H1 (cell line): ENCODE results near the gene CORIN. TPM values are rescaled to one million over a fixed set of nuclear protein-coding genes. Genes with fewer than 3 reads are reported as not detected.

ENCODE experiments used
- CTCF ChIA-PET: fragments of 300-600 bp; sonication (Branson Sonifier 250); formaldehyde crosslinking; loops from one replicate; lab custom pipeline; 2021; ENCODE audit not compliant: partially characterized antibody; lab: Charles Lee
- POLR2A ChIA-PET: fragments of 300-600 bp; sonication (Branson Sonifier 250); formaldehyde crosslinking; loops from one replicate; lab custom pipeline; 2021; ENCODE audit warnings: inconsistent platforms; ENCODE audit not compliant: partially characterized antibody; lab: Charles Lee
- DNase-seq, 2 experiments: peaks; one replicate each; pipeline versions ENCODE4 v3.0.0 to v3.0.0-alpha.2; 2010 to 2022; ENCODE audit warnings: low spot score in 2 of 2, low read depth in 1 of 2, mixed read lengths in 1 of 2
- FAIRE-seq: peaks from 2 replicates; lab custom pipeline; 2011; peaks lifted over from hg19 to GRCh38; lab: Jason Lieb, UNC
- H2AFZ ChIP-seq: 2 replicates; pipeline ENCODE4 v1.8.1; 2012; ENCODE audit warnings: low read length, inconsistent platforms
- H2AK5ac ChIP-seq: 2 replicates; pipeline ENCODE4 v1.6.1; 2013; ENCODE audit warnings: low read depth, low read length
- H2BK120ac ChIP-seq: replicated peaks from 2 replicates; pipeline ENCODE3; 2013; ENCODE audit warnings: low read depth, low read length, inconsistent platforms
- H2BK12ac ChIP-seq: 2 replicates; pipeline ENCODE4 v1.6.1; 2013; ENCODE audit warnings: low read depth, low read length
- H2BK15ac ChIP-seq: 2 replicates; pipeline ENCODE4 v1.6.1; 2013; ENCODE audit warnings: low read length
- H2BK20ac ChIP-seq: 2 replicates; pipeline ENCODE4 v1.6.1; 2013; ENCODE audit warnings: low read length
- H2BK5ac ChIP-seq: 2 replicates; pipeline ENCODE4 v1.6.1; 2013; ENCODE audit warnings: low read depth, low read length
- H3K14ac ChIP-seq: 2 replicates; pipeline ENCODE4 v1.6.1; 2013; ENCODE audit warnings: inconsistent platforms; ENCODE audit not compliant: insufficient read length
- H3K18ac ChIP-seq: 2 replicates; pipeline ENCODE4 v1.6.1; 2013; ENCODE audit warnings: low read length; ENCODE audit errors: extremely low read depth
- H3K23ac ChIP-seq: 2 replicates; pipeline ENCODE4 v1.6.1; 2013; ENCODE audit warnings: inconsistent platforms; ENCODE audit not compliant: insufficient read length
- H3K23me2 ChIP-seq: 2 replicates; pipeline ENCODE4 v1.6.1; 2013; ENCODE audit warnings: low read depth, low read length
- H3K27ac ChIP-seq: 2 replicates; pipeline ENCODE4 v1.6.1; 2011; ENCODE audit warnings: low read depth, low read length, inconsistent platforms
- H3K27me3 ChIP-seq, 4 experiments: replicated peaks in 1 of 4; 1 replicate in 1 of 4; 2 replicates in 3 of 4; pipeline versions ENCODE4 v1.6.1 to v1.8.1; 2011 to 2013; ENCODE audit warnings: low read length in 3 of 4, mild to moderate bottlenecking in 3 of 4, inconsistent platforms in 2 of 4, mixed read lengths in 2 of 4, moderate library complexity in 1 of 4; ENCODE audit not compliant: control insufficient read depth in 3 of 4, insufficient read depth in 3 of 4; ENCODE audit errors: extremely low read depth in 1 of 4
- H3K36me3 ChIP-seq, 4 experiments: 2 replicates each; pipeline versions ENCODE4 v1.6.1 to v1.8.1; 2011 to 2013; ENCODE audit warnings: mild to moderate bottlenecking in 4 of 4, low read length in 3 of 4, moderate library complexity in 2 of 4, control low read depth in 1 of 4, inconsistent platforms in 1 of 4; ENCODE audit not compliant: insufficient read depth in 4 of 4, control insufficient read depth in 2 of 4
- H3K4ac ChIP-seq: replicated peaks from 2 replicates; pipeline ENCODE3; 2013; ENCODE audit warnings: low read length, low read depth, mixed read lengths, inconsistent platforms; ENCODE audit not compliant: insufficient read length
- H3K4me1 ChIP-seq, 4 experiments: replicated peaks in 1 of 4; 1 replicate in 1 of 4; 2 replicates in 3 of 4; pipeline versions ENCODE4 v1.6.1 to v1.8.1; 2011 to 2013; ENCODE audit warnings: low read length in 3 of 4, inconsistent platforms in 2 of 4, mixed read lengths in 1 of 4; ENCODE audit not compliant: insufficient read depth in 4 of 4, control insufficient read depth in 3 of 4
- H3K4me2 ChIP-seq, 2 experiments: 2 replicates each; pipeline versions ENCODE4 v1.6.1 to v1.8.1; 2011 to 2013; ENCODE audit warnings: low read depth in 2 of 2, low read length in 2 of 2, control low read depth in 1 of 2, inconsistent platforms in 1 of 2, mild to moderate bottlenecking in 1 of 2; ENCODE audit not compliant: insufficient read depth in 1 of 2
- H3K4me3 ChIP-seq, 4 experiments: fragments of 200-600, 300-600 bp in 1 of 4; sonication (generic), shearing (Covaris generic), sonication (Bioruptor Twin) in 1 of 4; 2 replicates each; pipeline versions ENCODE4 v1.5.1 to v1.8.1; 2011 to 2016; ENCODE audit warnings: low read length in 4 of 4, low read depth in 3 of 4, control low read depth in 2 of 4, inconsistent platforms in 2 of 4, mild to moderate bottlenecking in 2 of 4, mixed read lengths in 1 of 4, moderate library complexity in 1 of 4; ENCODE audit not compliant: insufficient read depth in 2 of 4; ENCODE audit errors: extremely low read depth in 1 of 4
- H3K56ac ChIP-seq: replicated peaks from 2 replicates; pipeline ENCODE3; 2013; ENCODE audit warnings: low read depth, mild to moderate bottlenecking, mixed read lengths, low read length, inconsistent platforms; ENCODE audit not compliant: insufficient read length
- H3K79me1 ChIP-seq: 2 replicates; pipeline ENCODE4 v1.6.1; 2013; ENCODE audit warnings: low read depth, low read length, control low read depth
- H3K79me2 ChIP-seq, 2 experiments: 2 replicates each; pipeline versions ENCODE4 v1.6.1 to v1.8.1; 2012 to 2013; ENCODE audit warnings: low read length in 2 of 2, mild to moderate bottlenecking in 2 of 2, inconsistent platforms in 1 of 2; ENCODE audit not compliant: insufficient read depth in 2 of 2, control insufficient read depth in 1 of 2
- H3K9ac ChIP-seq, 4 experiments: replicated peaks in 1 of 4; 1 replicate in 1 of 4; 2 replicates in 3 of 4; pipeline versions ENCODE4 v1.6.1 to v1.8.1; 2011 to 2013; ENCODE audit warnings: low read depth in 3 of 4, low read length in 3 of 4, control low read depth in 2 of 4, mild to moderate bottlenecking in 2 of 4, moderate library complexity in 2 of 4, inconsistent platforms in 1 of 4; ENCODE audit errors: extremely low read depth in 1 of 4
- H3K9me3 ChIP-seq, 2 experiments: 2 replicates each; pipeline versions ENCODE4 v1.6.1 to v1.8.1; 2012 to 2013; ENCODE audit warnings: mild to moderate bottlenecking in 2 of 2, moderate library complexity in 2 of 2, control low read depth in 1 of 2, inconsistent platforms in 1 of 2, low read depth in 1 of 2, low read length in 1 of 2, mixed read lengths in 1 of 2; ENCODE audit not compliant: insufficient read depth in 2 of 2
- H4K20me1 ChIP-seq, 2 experiments: replicated peaks in 1 of 2; 2 replicates each; pipeline versions ENCODE3 to v1.8.1; 2011 to 2013; ENCODE audit warnings: inconsistent platforms in 2 of 2, low read length in 2 of 2, mild to moderate bottlenecking in 1 of 2; ENCODE audit not compliant: insufficient read depth in 2 of 2, control insufficient read depth in 1 of 2
- H4K5ac ChIP-seq: 2 replicates; pipeline ENCODE4 v1.6.1; 2013; ENCODE audit warnings: low read length, low read depth, mixed read lengths, inconsistent platforms; ENCODE audit not compliant: insufficient read length
- H4K8ac ChIP-seq: 2 replicates; pipeline ENCODE4 v1.8.0; 2013; ENCODE audit warnings: mild to moderate bottlenecking, moderate library complexity, low read length, inconsistent platforms; ENCODE audit not compliant: insufficient read depth; ENCODE audit errors: extremely low read depth
- H4K91ac ChIP-seq: replicated peaks from 2 replicates; pipeline ENCODE3; 2013; ENCODE audit warnings: low read length, mixed read lengths, inconsistent platforms; ENCODE audit not compliant: insufficient read length
- CHD1 ChIP-seq: IDR thresholded peaks from 2 replicates; pipeline ENCODE4 v1.6.1; 2012; ENCODE audit warnings: low read depth, low read length, improper control_type of control experiment
- KDM5A ChIP-seq: fragments of 200-600 bp; IDR thresholded peaks from 2 replicates; pipeline ENCODE4 v1.7.1; 2012; ENCODE audit warnings: mild to moderate bottlenecking, low read length, inconsistent platforms, mixed read lengths
- SIRT6 ChIP-seq: IDR thresholded peaks from one replicate; pipeline ENCODE4 v1.7.1; 2012; ENCODE audit warnings: low read length, inconsistent platforms
- YY1 ChIP-seq: IDR thresholded peaks from 2 replicates; pipeline ENCODE4 v1.6.1; 2011; ENCODE audit warnings: low read depth, mild to moderate bottlenecking, low read length
- WGBS, 2 experiments: shearing (Covaris generic) in 1 of 2; methylation state at CpG; one replicate each; pipeline versions ENCODE4 v1.1.6 to v1.1.7; 2013 to 2015; ENCODE audit warnings: low lambda C conversion rate in 2 of 2, mixed read lengths in 2 of 2, inconsistent platforms in 1 of 2, low coverage in 1 of 2, missing lambda C conversion rate in 1 of 2; ENCODE audit not compliant: insufficient replicate concordance in 2 of 2, insufficient coverage in 1 of 2, insufficient read length in 1 of 2; ENCODE audit errors: extremely low coverage in 1 of 2, missing lambda C conversion rate in 1 of 2; 5-methylcytosine and 5-hydroxymethylcytosine counted together
- polyA plus RNA-seq, 7 experiments: library from polyadenylated mRNA; depleted of rRNA in 3 of 7; stranded (reverse) in 5 of 7; unstranded in 2 of 7; fragments of >200 nt in 5 of 7; fragments of 200-250 nt in 2 of 7; gene quantifications; 1 replicate in 5 of 7; 2 replicates in 1 of 7; 4 replicates in 1 of 7; pipeline versions ENCODE4 v1.2.1 to v1.2.3, GENCODE V29; 2011 to 2013; ENCODE audit warnings: missing spikeins in 2 of 7, mixed read lengths in 2 of 7
- total RNA-seq: library from RNA; stranded (reverse); fragmentation: NEBNext Ultra II Directional; extraction: Animal tissue kit (Norgen Biotek cat#: 25700); gene quantifications from 2 replicates; pipeline ENCODE4 v1.2.1, GENCODE V29; 2021

The CORIN gene
- total and polyA plus RNA-seq, 2 of the 8 experiments (the other 6 are each of a cell fraction or from before 2014, with no cell fraction given): 0.09 to 0.32 TPM

DNA sequence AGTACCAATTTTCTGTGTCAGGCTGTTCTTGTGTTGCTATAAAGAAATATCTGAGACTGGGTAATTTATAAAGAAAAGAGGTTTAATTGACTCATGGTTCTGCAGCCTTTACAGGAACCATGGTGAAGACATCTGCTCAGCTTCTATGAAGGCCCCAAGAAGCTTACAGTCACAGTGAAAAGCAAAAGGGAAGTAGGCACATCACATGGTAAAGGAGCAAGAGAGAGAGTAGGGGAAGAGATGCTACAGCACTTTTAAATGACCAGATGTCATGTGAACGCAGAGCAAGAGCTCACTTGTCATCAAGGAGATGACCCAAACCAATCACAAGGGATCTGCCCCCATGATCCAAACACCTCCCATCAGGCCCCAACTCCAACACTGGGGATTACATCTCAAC lies 178.5 kb downstream of the CORIN start:
- Histone ChIP-seq H3K27me3 (no peaks in the 10 kb centered on the region), H2BK12ac (no peak overlapping the region), H3K9ac (no peak overlapping the region), H2BK5ac (no peak overlapping the region), H2BK20ac (no peak overlapping the region), H3K56ac (no peak overlapping the region), H3K14ac (no peak overlapping the region), H2AFZ (no peak overlapping the region), H2BK15ac (no peak overlapping the region), H3K4me2 (no peak overlapping the region), H3K9me3 (peaks cover 4 to 6% of the 10 kb centered on the region in 2 experiments; a peak in 2 of 4 replicates), H4K20me1 (no peaks in the 10 kb centered on the region), H4K5ac (no peak overlapping the region), H2BK120ac (no peak overlapping the region), H4K91ac (no peak overlapping the region), H3K4me1 (no peaks in the 10 kb centered on the region), H3K36me3 (no peaks in the 10 kb centered on the region), H3K23me2 (no peaks in the 10 kb centered on the region), H4K8ac (no peak overlapping the region), H3K23ac (no peak overlapping the region), H3K79me1 (no peaks in the 10 kb centered on the region), H3K4me3 (no peak overlapping the region), H3K79me2 (no peaks in the 10 kb centered on the region), H2AK5ac (no peak overlapping the region), H3K4ac (no peak overlapping the region), H3K18ac (no peak overlapping the region), H3K27ac (no peak overlapping the region)
- TF ChIP-seq KDM5A (no peak), YY1 (no peak), CHD1 (no peak), SIRT6 (no peak)
- ChIA-PET CTCF (interaction anchor here (0.5 to 1.4 kb wide), 2 partner anchors 13 to 204 kb away, joined by 3 to 4 read pairs; no protein-coding TSS in a partner anchor), POLR2A (no interaction called here)
- no peak for DNase-seq
- 100% methylated on average over 1 of the region's 1 CpG; no CpG with 5 or more reads in 1 of the 2 experiments for WGBS, 2 experiments
- no peak for FAIRE-seq
